Head of caudate nucleus (tissue), 42 donors: ENCODE data around the gene WDR45.

Experiments
- DNase-seq, 42 donors: peaks; one replicate each; pipeline versions ENCODE4 v3.0.0 to v3.0.0-alpha.2; 2020 to 2021; ENCODE audit warnings: mixed read lengths in 7 of 42
- intact Hi-C: fragments of 100-400 bp; cut with DNase I; formaldehyde crosslinking; loops from one replicate; pipeline ENCODE4 v1.15.0; 2022

The WDR45 gene

GRCh38 chrX:49054073-49054762 is 25.5 kb downstream of the WDR45 start:
- intact Hi-C loops, result no loop called here
- no peak for DNase-seq

GRCh38 chrX:49053223-49054072 is 26.2 kb downstream of the WDR45 start:
- intact Hi-C loops, result no loop called here
- DNase-seq, result peak in 36 of 42 donors; percentile 14 to 70 (median 48)

- intact Hi-C loops, result loop anchor here (5.0 kb wide), 1 partner anchor 87 kb away; the partner anchor contains the start of gene OTUD5
- no peak for DNase-seq
Observed at GRCh38 chrX:49043987-49044281, 35.8 kb downstream of the WDR45 start.

GRCh38 chrX:49043220-49043986 is 36.3 kb downstream of the WDR45 start, which contains the start of gene TFE3:
Gene TFE3 (minus strand): TSS chrX:49043357. CDS start chrX:49043226, 131 bp downstream.
- intact Hi-C loops, result loop anchor here (5.0 kb wide), 1 partner anchor 86 kb away; the partner anchor contains the start of gene OTUD5
- peak; percentile 88 to 98 (median 96) for DNase-seq

GRCh38 chrX:49042581-49043219 is 37.0 kb downstream of the WDR45 start:
- intact Hi-C loops, result loop anchor here (5.0 kb wide), 1 partner anchor 85 kb away; the partner anchor contains the start of gene OTUD5
- peak in 10 of 42 donors; percentile 2 to 34 (median 15) for DNase-seq

- intact Hi-C loops, result loop anchor here (5.0 kb wide), 1 partner anchor 85 kb away; the partner anchor contains the start of gene OTUD5
- DNase-seq, result peak in 6 of 42 donors; percentile 4 to 28 (median 8)
Observed at GRCh38 chrX:49041744-49042580, 37.7 kb downstream of the WDR45 start.

- peak in 4 of 42 donors; percentile 4 to 51 (median 28) for DNase-seq
- intact Hi-C loops, result loop anchor here (5.0 kb wide), 1 partner anchor 83 kb away; the partner anchor contains the start of gene OTUD5
Observed at GRCh38 chrX:49040376-49040955, 39.2 kb downstream of the WDR45 start.

- peak in 41 of 42 donors; percentile 14 to 79 (median 53) for DNase-seq
- intact Hi-C loops, result loop anchor here (5.0 kb wide), 1 partner anchor 82 kb away; the partner anchor contains the start of gene OTUD5
Observed at GRCh38 chrX:49039598-49040375, 39.9 kb downstream of the WDR45 start.

- intact Hi-C loops, result no loop called here
- no peak for DNase-seq
Observed at GRCh38 chrX:49037883-49038475, 41.7 kb downstream of the WDR45 start.

- intact Hi-C loops, result no loop called here
Observed at GRCh38 chrX:49030283-49030682, 49.4 kb downstream of the WDR45 start.

GRCh38 chrX:49029876-49030275 is 49.8 kb downstream of the WDR45 start:
- intact Hi-C loops, result no loop called here

More at GRCh38 chrX:49030283-49030682, 49.4 kb downstream of the WDR45 start:
- DNase-seq, result no peak

More at GRCh38 chrX:49029876-49030275, 49.8 kb downstream of the WDR45 start:
- DNase-seq, result peak in 2 of 42 donors; percentile 8 to 17
